SK-N-SH treated with all-trans-retinoic acid at 6 μM for 48 hours (cell line): Measurements from ENCODE around the gene PIK3CD.

Experiments used
- ARNTL ChIP-seq: fragments of 450-650 bp; formaldehyde crosslinking; IDR thresholded peaks from 2 replicates; pipeline ENCODE4 v1.5.0; 2020; ENCODE audit warnings: low read depth, mild to moderate bottlenecking, moderate library complexity, borderline replicate concordance
- ESRRG ChIP-seq: fragments of 250-450 bp; sonication (Bioruptor Pico); IDR thresholded peaks from 2 replicates; pipeline ENCODE4 v1.6.1; 2021; ENCODE audit warnings: mild to moderate bottlenecking
- ISL1 ChIP-seq: fragments of 250-450 bp; sonication (Bioruptor Pico); IDR thresholded peaks from 2 replicates; pipeline ENCODE4 v2.1.2; 2022; ENCODE audit warnings: mild to moderate bottlenecking, moderate library complexity
- OSR1 ChIP-seq: fragments of 250-450 bp; sonication (Bioruptor Pico); IDR thresholded peaks from 2 replicates; pipeline ENCODE4 v1.8.0; 2022; ENCODE audit warnings: moderate library complexity, mild to moderate bottlenecking, inconsistent platforms
- PPARA ChIP-seq: fragments of 250-450 bp; sonication (Bioruptor Pico); IDR thresholded peaks from 2 replicates; pipeline ENCODE4 v1.5.0; 2020; ENCODE audit warnings: mild to moderate bottlenecking, borderline replicate concordance
- TCF4 ChIP-seq: fragments of 250-450 bp; sonication (Bioruptor Pico); IDR thresholded peaks from 2 replicates; pipeline ENCODE4 v1.8.0; 2021; ENCODE audit warnings: mild to moderate bottlenecking, moderate library complexity, borderline replicate concordance
- TOX ChIP-seq: fragments of 250-450 bp; sonication (Bioruptor Pico); IDR thresholded peaks from 2 replicates; pipeline ENCODE4 v1.8.0; 2021; ENCODE audit warnings: mild to moderate bottlenecking, moderate library complexity, borderline replicate concordance
- ZC3H10 ChIP-seq: fragments of 250-450 bp; sonication (Bioruptor Pico); IDR thresholded peaks from 2 replicates; pipeline ENCODE4 v1.5.1; 2021; ENCODE audit warnings: mild to moderate bottlenecking, moderate library complexity
- ZFP3 ChIP-seq: fragments of 250-450 bp; sonication (Bioruptor Pico); IDR thresholded peaks from 2 replicates; pipeline ENCODE4 v1.5.0; 2020; ENCODE audit warnings: mild to moderate bottlenecking, moderate library complexity
- ZNF8 ChIP-seq: fragments of 450-650 bp; formaldehyde crosslinking; IDR thresholded peaks from 2 replicates; pipeline ENCODE4 v1.5.0; 2020; ENCODE audit warnings: mild to moderate bottlenecking, moderate library complexity
- TF ChIP-seq, protein P1 (sequence below): fragments of 250-450 bp; sonication (Bioruptor Pico); IDR thresholded peaks from 2 replicates; pipeline ENCODE4 v1.8.0; 2020; ENCODE audit warnings: mild to moderate bottlenecking, moderate library complexity, borderline replicate concordance

DNA sequence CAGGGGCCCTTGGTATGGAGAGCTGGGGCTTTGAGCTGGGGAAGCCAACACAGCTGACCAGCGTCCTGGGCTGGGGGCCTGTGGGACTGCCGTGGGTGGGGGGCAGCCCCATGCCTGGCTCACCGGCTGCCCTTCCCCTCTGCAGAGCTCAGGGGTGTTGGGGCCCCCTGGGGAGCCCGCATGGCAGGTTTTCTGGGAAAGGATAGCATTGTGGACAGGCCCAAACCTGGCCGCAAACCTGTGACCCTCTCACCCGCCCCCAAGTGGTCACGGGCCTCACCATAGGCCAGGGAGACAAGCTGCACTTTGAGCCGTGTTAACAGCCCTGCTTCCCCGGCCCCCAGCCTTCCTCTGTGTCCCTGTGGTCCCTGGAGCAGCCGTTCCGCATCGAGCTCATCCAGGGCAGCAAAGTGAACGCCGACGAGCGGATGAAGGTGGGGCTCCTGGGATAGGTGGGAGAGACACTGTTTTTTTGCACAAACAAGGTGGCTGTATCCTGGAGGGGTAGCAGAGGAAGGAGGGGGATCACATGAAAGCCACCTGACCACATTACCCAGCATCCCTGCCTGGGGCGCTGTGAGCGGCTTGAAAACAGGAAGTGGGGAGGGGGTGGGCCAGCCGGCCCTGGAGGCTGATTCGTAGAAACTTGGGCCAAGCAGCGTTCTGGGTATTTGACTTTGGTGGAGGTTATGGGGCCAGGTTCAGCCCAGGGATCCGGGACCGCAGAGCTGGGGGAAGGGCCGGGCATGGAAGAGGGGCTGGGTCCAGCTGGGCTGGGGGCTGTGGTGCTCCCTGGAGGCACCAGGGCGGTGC, 65.9 kb downstream of the PIK3CD start:
- no peak for TF ChIP-seq OSR1 (CRISPR knock-in tag)
- TF ChIP-seq, protein P1, sequence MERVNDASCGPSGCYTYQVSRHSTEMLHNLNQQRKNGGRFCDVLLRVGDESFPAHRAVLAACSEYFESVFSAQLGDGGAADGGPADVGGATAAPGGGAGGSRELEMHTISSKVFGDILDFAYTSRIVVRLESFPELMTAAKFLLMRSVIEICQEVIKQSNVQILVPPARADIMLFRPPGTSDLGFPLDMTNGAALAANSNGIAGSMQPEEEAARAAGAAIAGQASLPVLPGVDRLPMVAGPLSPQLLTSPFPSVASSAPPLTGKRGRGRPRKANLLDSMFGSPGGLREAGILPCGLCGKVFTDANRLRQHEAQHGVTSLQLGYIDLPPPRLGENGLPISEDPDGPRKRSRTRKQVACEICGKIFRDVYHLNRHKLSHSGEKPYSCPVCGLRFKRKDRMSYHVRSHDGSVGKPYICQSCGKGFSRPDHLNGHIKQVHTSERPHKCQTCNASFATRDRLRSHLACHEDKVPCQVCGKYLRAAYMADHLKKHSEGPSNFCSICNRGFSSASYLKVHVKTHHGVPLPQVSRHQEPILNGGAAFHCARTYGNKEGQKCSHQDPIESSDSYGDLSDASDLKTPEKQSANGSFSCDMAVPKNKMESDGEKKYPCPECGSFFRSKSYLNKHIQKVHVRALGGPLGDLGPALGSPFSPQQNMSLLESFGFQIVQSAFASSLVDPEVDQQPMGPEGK (CRISPR knock-in tag), result no peak
- no peak for TF ChIP-seq TOX (CRISPR knock-in tag)
- TF ChIP-seq TCF4, result no peak
- TF ChIP-seq ISL1 (CRISPR knock-in tag), result no peak
- TF ChIP-seq ZNF8 (CRISPR knock-in tag), result no peak
- no peak for TF ChIP-seq PPARA (CRISPR knock-in tag)
- no peak for TF ChIP-seq ESRRG
- no peak for TF ChIP-seq ZC3H10 (CRISPR knock-in tag)
- no peak for TF ChIP-seq ZFP3 (CRISPR knock-in tag)
- no peak for TF ChIP-seq ARNTL (CRISPR knock-in tag)
